ENCODE measurements around the gene PJA2.
"Not testable (repeated sequence)": the region's sequence is repeated elsewhere in the genome, so short reads cannot be mapped to it uniquely, and the experiment has no call there.

- not testable (repeated sequence) for TF ChIP-seq SIN3A (conservative IDR thresholded peaks at IDR 0.05 in 1 of 2, IDR thresholded peaks at IDR 0.05 in 1 of 2; ENCODE audit: low read depth in 1 of 2, low read length in 2 of 2); MAX (IDR thresholded peaks at IDR 0.05); SP1 (IDR thresholded peaks at IDR 0.05; ENCODE audit: low read depth, low read length); EZH2 (IDR thresholded peaks at IDR 0.05; ENCODE audit: low read depth, low read length, severe bottlenecking); CTCF (IDR thresholded peaks at IDR 0.05; ENCODE audit: control extremely low read depth in 1 of 3, insufficient read depth in 1 of 3, low read depth in 1 of 3, low read length in 3 of 3); KDM5A (IDR thresholded peaks at IDR 0.05; ENCODE audit: low read length); POLR2AphosphoS5 (IDR thresholded peaks at IDR 0.05; ENCODE audit: low read depth, low read length); POLR2A (IDR thresholded peaks at IDR 0.05; ENCODE audit: control extremely low read depth in 1 of 2, low read depth in 2 of 2, low read length in 2 of 2); USF2 (IDR thresholded peaks at IDR 0.05; ENCODE audit: low read length); YY1 (IDR thresholded peaks at IDR 0.05; ENCODE audit: low read depth, low read length)
Measured at GRCh38 chr5:109413921-109414461, 4.2 kb upstream of the PJA2 start.

All from H1 (cell line).